Measurements from ENCODE around the gene GAS2L1. TPM values are rescaled to one million over a fixed set of nuclear protein-coding genes. Genes with fewer than 3 reads are reported as not detected.
"Not testable (repeated sequence)": the region's sequence is repeated elsewhere in the genome, so short reads cannot be mapped to it uniquely, and the experiment has no call there.

GAS2L1 gene
- total and polyA plus RNA-seq, 11 donors = 12.0 to 48.3 (median 18.0) TPM

DNA sequence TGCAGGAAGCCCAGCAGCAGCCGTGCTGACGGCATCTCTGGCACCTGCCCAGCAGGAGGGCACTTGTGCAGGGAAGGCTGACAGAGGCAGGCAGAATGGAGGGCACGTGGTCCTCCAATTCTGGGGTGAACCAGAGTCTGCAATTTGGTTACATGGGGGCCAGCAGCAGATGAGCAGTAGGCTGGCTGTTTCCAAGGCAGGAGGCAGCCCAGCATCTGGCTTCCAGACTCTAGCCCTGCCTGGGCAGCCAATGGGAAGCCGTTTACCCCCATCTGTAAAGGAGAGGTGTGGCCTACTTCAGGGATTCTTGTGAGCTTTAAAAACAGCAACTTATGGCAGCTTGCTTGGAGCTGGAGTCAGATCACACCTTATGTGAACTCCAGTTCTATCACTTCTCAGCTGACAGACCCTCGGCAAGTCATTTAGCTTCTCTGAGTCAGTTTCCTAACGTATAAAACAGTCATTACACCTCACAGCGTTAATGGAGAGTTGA is 36.9 kb downstream of the GAS2L1 start:
- ATAC-seq (peak; percentile 69 to 82 (median 79)), DNase-seq (peak; percentile 65 to 85 (median 81))
- intact Hi-C loops (cut with DNase I) = loop anchor here in 2 of 10 donors (5.0 kb wide), 1 partner anchor 36 kb away; the partner anchor contains the start of gene GAS2L1 (in 2 of the 2)
- no peaks in the 10 kb centered on the region for H3K9me3 ChIP-seq
- no peak overlapping the region for H3K4me3 ChIP-seq
- TF ChIP-seq, protein P1, sequence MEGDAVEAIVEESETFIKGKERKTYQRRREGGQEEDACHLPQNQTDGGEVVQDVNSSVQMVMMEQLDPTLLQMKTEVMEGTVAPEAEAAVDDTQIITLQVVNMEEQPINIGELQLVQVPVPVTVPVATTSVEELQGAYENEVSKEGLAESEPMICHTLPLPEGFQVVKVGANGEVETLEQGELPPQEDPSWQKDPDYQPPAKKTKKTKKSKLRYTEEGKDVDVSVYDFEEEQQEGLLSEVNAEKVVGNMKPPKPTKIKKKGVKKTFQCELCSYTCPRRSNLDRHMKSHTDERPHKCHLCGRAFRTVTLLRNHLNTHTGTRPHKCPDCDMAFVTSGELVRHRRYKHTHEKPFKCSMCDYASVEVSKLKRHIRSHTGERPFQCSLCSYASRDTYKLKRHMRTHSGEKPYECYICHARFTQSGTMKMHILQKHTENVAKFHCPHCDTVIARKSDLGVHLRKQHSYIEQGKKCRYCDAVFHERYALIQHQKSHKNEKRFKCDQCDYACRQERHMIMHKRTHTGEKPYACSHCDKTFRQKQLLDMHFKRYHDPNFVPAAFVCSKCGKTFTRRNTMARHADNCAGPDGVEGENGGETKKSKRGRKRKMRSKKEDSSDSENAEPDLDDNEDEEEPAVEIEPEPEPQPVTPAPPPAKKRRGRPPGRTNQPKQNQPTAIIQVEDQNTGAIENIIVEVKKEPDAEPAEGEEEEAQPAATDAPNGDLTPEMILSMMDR (IDR thresholded peaks at IDR 0.05) = no peak
- TF ChIP-seq POLR2A (IDR thresholded peaks at IDR 0.05) = no peak
- H3K4me1 ChIP-seq = peaks cover 0 to 45% (median 19%) of the 10 kb centered on the region in 12 donors
- H3K27me3 ChIP-seq = no peaks in the 10 kb centered on the region
- peak overlapping the region in 11 of 12 donors; percentile 1 to 63 (median 39) for H3K27ac ChIP-seq
- 55 to 63% (median 59%) methylated on average over 6 to 7 of the region's 7 CpGs for WGBS, 4 donors
- peaks cover 0 to 100% (median 77%) of the 10 kb centered on the region in 9 donors for H3K36me3 ChIP-seq

DNA sequence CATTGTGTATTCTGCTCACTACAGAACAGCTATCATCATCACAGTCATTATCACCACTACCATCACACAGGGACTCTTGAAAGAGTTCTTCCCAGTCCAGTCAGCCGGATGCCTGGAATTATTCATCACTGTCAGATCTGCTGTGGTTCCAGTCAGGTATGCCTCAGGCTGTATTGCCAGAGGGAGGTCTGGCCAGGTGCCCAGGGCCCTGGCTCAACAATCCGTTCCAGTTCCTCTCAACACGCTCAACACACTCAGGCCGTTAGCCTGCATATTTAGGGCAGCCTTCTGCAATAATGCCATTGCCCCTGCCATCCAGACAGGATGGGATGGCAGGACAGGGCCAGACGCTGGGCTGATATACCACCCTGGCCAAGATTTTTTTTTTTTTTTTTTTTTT is 37.7 kb downstream of the GAS2L1 start:
- peaks cover 0 to 100% (median 77%) of the 10 kb centered on the region in 9 donors for H3K36me3 ChIP-seq
- no peak overlapping the region for H3K4me3 ChIP-seq
- H3K9me3 ChIP-seq = no peaks in the 10 kb centered on the region
- peaks cover 0 to 45% (median 19%) of the 10 kb centered on the region in 12 donors for H3K4me1 ChIP-seq
- TF ChIP-seq, protein P1 (IDR thresholded peaks at IDR 0.05) = no peak
- no peak for TF ChIP-seq POLR2A (IDR thresholded peaks at IDR 0.05)
- ATAC-seq (peak; percentile 77 to 90 (median 84)), DNase-seq (peak; percentile 54 to 82 (median 77))
- WGBS, 4 donors = 38 to 46% (median 39%) methylated on average over 5 of the region's 5 CpGs
- H3K27me3 ChIP-seq = no peaks in the 10 kb centered on the region
- peak overlapping the region in 9 of 12 donors; percentile 6 to 63 (median 43) for H3K27ac ChIP-seq
- intact Hi-C loops (cut with DNase I) = loop anchor here in 2 of 10 donors (5.0 kb wide), 1 partner anchor 37 kb away; the partner anchor contains the start of gene GAS2L1 (in 2 of the 2)

DNA sequence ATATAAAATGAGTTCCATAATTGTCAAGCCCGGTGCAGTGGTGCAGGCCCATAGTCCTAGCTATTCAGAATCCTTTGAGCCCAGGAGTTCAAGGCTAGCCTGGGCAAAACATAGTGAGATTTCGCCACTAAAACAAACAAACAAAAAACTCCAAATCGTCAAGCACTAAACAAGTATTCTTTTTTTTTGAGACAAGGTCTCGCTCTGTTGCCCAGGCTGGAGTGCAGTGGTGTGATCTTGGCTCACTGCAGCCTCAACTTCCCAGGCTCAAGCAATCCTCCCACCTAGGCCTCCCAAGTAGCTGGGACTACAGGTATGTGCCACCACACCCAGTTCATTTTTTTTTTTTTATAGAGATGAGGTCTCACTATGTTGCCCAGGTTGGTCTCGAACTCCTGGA is 38.4 kb downstream of the GAS2L1 start:
- intact Hi-C loops (cut with DNase I) = loop anchor here in 2 of 10 donors (5.0 kb wide), 1 partner anchor 38 kb away; the partner anchor contains the start of gene GAS2L1 (in 2 of the 2)
- not testable (repeated sequence) for H3K27me3 ChIP-seq, H3K4me3 ChIP-seq, H3K9me3 ChIP-seq, ATAC-seq
- DNase-seq = peak in 1 of 5 donors; percentile 0
- H3K36me3 ChIP-seq = peaks cover 0 to 100% (median 77%) of the 10 kb centered on the region in 9 donors
- WGBS, 4 donors = 89 to 97% (median 94%) methylated on average over 5 of the region's 5 CpGs
- H3K27ac ChIP-seq = peak overlapping the region in 6 of 12 donors; percentile 6 to 62 (median 52)
- peaks cover 0 to 45% (median 19%) of the 10 kb centered on the region in 12 donors for H3K4me1 ChIP-seq

DNA sequence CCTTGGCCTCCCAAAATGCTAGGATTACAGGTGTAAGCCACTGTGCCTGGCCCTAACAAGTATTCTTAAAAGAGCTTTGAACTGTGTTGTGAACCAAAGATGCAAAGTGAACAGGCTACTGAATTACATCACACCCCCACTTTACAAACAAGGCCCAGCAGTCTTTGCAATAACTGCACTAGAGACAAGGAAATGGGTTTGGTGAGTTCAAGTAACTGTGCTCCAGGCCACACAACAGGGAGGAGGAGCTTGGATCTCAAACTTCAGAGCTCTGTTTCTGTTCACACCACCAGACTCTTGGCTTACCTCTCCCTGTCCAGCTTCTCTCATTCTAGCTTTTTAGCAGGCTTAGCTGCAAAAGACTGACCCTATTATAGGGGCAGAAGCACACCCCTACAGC is 39.5 kb downstream of the GAS2L1 start:
- no peak for DNase-seq
- H3K4me1 ChIP-seq = peaks cover 0 to 45% (median 19%) of the 10 kb centered on the region in 12 donors

More for the DNA sequence above, 39.5 kb downstream of the GAS2L1 start:
- H3K9me3 ChIP-seq = no peaks in the 10 kb centered on the region
- H3K4me3 ChIP-seq = no peak overlapping the region
- intact Hi-C loops (cut with DNase I) = no loop called here
- TF ChIP-seq, protein P1 (IDR thresholded peaks at IDR 0.05) = no peak
- no peak for TF ChIP-seq POLR2A (IDR thresholded peaks at IDR 0.05)
- no peak for ATAC-seq
- H3K27me3 ChIP-seq = no peaks in the 10 kb centered on the region
- H3K36me3 ChIP-seq = peaks cover 0 to 100% (median 77%) of the 10 kb centered on the region in 9 donors
- H3K27ac ChIP-seq = peak overlapping the region in 1 of 12 donors; percentile 40

Data from heart left ventricle (tissue), 16 donors.